ENCODE measurements around the gene URAD. TPM values are rescaled to one million over a fixed set of nuclear protein-coding genes. Genes with fewer than 3 reads are reported as not detected.
A peak's percentile ranks its signal among the peaks of the same experiment; 100 is the strongest.
"Not testable (repeated sequence)": the region's sequence is repeated elsewhere in the genome, so short reads cannot be mapped to it uniquely, and the experiment has no call there.

The URAD gene
- total RNA-seq, 1 donor from 2014 or later: not detected

- DNase-seq: no peak
Measured at GRCh38 chr13:27970382-27971235, 17.9 kb downstream of the URAD start.

- DNase-seq: no peak
Measured at GRCh38 chr13:27969866-27970229, 18.6 kb downstream of the URAD start.

- no peak for DNase-seq
Measured at GRCh38 chr13:27969082-27969865, 19.2 kb downstream of the URAD start, which contains the start of gene CDX2. TSS of gene CDX2 (minus strand) at chr13:27969315. CDS start at chr13:27969006, 309 bp downstream.

GRCh38 chr13:27968316-27969081, 20.0 kb downstream of the URAD start:
- no peak for DNase-seq

- no peak for DNase-seq
Measured at GRCh38 chr13:27967736-27968315, 20.7 kb downstream of the URAD start.

GRCh38 chr13:27967203-27967735, 21.2 kb downstream of the URAD start:
- no peak for DNase-seq

GRCh38 chr13:27966641-27967202, 21.8 kb downstream of the URAD start:
- DNase-seq: no peak

- no peak for DNase-seq
Measured at GRCh38 chr13:27965740-27966640, 22.5 kb downstream of the URAD start.

GRCh38 chr13:27965343-27965739, 23.2 kb downstream of the URAD start:
- no peak for DNase-seq

GRCh38 chr13:27964741-27965323, 23.7 kb downstream of the URAD start:
- DNase-seq: no peak

- not testable (repeated sequence) for DNase-seq
Measured at GRCh38 chr13:27964206-27964605, 24.3 kb downstream of the URAD start.

- no peak for DNase-seq
Measured at GRCh38 chr13:27963491-27963890, 25.0 kb downstream of the URAD start.

- no peak for DNase-seq
Measured at GRCh38 chr13:27962982-27963381, 25.5 kb downstream of the URAD start.

- DNase-seq: no peak
Measured at GRCh38 chr13:27962128-27962841, 26.2 kb downstream of the URAD start.

GRCh38 chr13:27961227-27962085, 27.0 kb downstream of the URAD start:
- DNase-seq: no peak

GRCh38 chr13:27960362-27961226, 27.9 kb downstream of the URAD start:
- peak; percentile 45 for DNase-seq

- no peak for DNase-seq
Measured at GRCh38 chr13:27959976-27960361, 28.5 kb downstream of the URAD start.
